GM21381 (cell line): ENCODE measurements around the gene PTGDS.

Experiments used
- ATAC-seq: cut with Tn5 transposase; IDR thresholded peaks from one replicate; pipeline ENCODE4 v1.9.1; 2021; ENCODE audit warnings: mild to moderate bottlenecking, moderate library complexity; ENCODE audit not compliant: unreplicated experiment

Gene PTGDS

DNA sequence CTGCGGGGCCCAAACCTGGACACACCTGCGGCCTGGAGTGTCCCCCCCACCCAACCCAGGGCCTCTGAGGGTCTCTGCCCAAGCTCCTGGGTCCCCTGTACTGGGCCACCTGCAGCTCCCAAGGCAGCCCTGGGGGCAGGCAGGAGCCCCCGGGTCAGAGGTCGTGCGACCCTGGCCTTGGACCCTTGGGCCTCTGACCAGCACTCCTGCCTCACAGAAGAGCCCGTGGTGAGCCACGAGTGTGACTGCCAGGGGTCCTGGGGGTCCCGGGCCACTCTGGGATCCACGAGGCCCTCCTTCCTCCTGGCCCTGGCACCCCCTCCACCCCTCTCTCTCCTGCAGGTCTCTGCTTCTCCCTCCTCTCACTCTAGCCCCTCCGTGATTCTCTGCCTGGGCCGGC is 5.0 kb upstream of the PTGDS start:
- ATAC-seq, result no peak

GRCh38 chr9:136972743-136973142 is 4.6 kb upstream of the PTGDS start:
- ATAC-seq, result no peak

- no peak for ATAC-seq
These were observed 3.4 kb upstream of the PTGDS start for GRCh38 chr9:136973618-136974617.

DNA sequence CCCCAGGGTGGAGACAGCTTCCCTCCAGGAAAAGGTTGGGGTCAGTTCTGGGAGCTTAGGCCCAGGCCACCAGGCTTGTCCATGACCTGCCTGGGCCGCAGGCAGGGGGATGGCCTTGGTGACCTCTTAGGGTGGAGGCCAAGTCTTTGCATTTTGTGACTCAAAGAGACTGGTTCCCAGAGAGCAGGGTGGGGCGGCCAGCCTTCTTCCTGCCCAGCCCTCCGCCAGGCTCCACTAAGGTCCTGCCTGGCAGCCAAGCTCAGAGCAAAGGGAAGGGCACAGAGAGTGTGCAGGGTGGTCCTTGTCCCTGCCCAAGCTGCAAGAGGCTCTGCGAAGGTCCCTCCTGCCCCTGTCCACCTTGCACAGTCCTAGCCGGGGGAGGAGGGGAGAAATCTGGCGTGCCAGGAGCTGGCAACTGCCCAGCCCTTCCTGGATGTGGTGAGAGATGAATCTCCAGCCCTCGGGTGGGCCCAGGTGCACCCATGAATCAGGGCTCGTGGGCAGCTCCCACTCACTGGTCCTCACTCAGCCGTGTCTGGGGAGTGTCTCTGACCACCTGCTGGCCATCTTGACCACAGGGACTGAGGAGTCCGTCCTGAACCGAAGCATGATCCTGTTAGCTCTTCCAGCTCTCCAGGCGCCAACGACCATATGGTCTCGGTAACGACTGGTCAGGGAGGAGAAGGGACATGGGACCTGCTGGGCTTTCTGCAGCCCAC is 2.3 kb upstream of the PTGDS start:
- no peak for ATAC-seq

DNA sequence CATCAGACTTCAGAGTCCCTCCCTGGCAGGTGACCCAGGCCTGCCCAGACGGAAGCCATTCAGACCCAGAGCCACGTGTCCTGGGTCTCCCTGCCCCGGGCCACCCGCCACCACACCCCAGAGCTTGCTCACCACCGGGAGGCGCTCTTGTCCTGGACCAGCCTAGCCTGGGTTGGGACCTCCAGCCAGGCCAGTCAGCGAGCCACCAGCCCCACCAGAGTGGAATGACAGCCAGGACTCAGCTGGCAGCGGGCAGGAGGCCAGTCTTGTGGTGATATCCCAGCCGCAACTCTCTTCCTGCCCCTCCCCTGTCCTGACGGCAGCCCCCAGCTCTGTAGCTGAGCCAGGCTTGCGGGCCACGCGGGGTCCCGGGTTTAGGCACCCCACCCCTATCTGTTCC is 1.7 kb upstream of the PTGDS start:
- ATAC-seq, result no peak

DNA sequence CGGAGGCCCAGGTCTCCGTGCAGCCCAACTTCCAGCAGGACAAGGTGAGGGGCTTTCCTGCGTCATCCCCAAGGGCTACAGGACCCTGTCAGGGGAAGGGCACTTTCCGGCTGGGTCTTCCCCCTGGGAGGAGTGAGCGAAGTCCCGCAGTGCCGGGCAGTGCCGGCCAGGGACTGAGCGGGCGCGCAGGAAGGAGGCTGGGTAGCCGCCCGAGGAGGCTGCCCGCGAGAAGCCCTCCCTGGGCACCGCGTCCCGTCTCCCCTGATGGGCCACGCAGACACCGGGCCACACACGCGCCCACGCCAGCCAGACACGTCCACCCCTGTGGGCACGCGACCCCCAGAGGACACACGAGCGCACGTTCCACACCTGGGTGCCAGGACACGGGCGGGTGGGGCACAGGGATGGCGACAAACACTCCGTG is 357 bp downstream of the PTGDS start:
- ATAC-seq, result no peak

GRCh38 chr9:136978073-136978864 is 965 bp downstream of the PTGDS start:
- no peak for ATAC-seq

- no peak for ATAC-seq
These were observed 1.7 kb downstream of the PTGDS start for GRCh38 chr9:136978865-136979544.

GRCh38 chr9:136979769-136980587 is 2.7 kb downstream of the PTGDS start:
- no peak for ATAC-seq

GRCh38 chr9:136980669-136981478 is 3.6 kb downstream of the PTGDS start:
- ATAC-seq, result no peak

GRCh38 chr9:136981588-136982231 is 4.4 kb downstream of the PTGDS start:
- ATAC-seq, result no peak

- ATAC-seq, result no peak
These were observed 5.1 kb downstream of the PTGDS start, which contains the start of gene LCNL1 for GRCh38 chr9:136982232-136983051. TSS of gene LCNL1 (plus strand) at chr9:136982993. CDS start at chr9:136983587, 594 bp downstream.

GRCh38 chr9:136983167-136983566 is 5.9 kb downstream of the PTGDS start:
- no peak for ATAC-seq

- ATAC-seq, result no peak
These were observed 6.5 kb downstream of the PTGDS start for GRCh38 chr9:136983656-136984314.

- no peak for ATAC-seq
These were observed 7.2 kb downstream of the PTGDS start for GRCh38 chr9:136984464-136985026.

DNA sequence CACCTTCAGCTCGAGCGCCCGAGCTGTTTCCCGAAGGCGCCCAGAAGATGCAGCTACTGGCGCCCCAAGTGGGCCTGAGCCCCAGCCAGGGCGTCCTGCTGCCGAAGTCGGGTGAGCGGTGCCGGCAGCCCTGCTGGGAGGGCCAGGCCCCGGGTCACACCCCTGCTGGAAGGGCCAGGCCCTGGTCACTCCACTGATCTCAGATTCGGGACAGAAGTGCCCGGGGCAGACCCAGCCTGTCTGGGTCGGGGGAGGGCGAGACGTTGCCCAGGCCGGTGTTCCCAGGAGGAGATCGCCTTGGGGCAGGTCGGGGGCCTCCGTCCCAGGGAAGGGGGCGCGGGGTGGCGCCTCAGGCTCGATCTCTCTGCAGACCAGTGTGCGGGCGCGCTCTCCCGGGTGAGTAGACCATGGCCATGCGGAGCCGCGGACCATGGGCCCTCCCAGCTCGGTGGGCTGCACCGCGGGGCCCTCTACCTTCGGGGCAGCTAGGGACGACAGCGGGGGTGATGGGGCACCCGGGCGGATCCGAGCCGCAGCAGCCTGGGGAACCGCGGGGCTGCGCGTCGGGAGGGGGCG is 7.8 kb downstream of the PTGDS start:
- no peak for ATAC-seq
